HepG2 (cell line): ENCODE measurements around the gene HLF. TPM values are rescaled to one million over a fixed set of nuclear protein-coding genes. Genes with fewer than 3 reads are reported as not detected.

ENCODE experiments used
- DR1 ChIP-seq: sonication (generic); formaldehyde crosslinking; IDR thresholded peaks from 2 replicates; pipeline ENCODE4 v1.8.0; 2021; ENCODE audit warnings: mild to moderate bottlenecking, missing genetic modification reagents, inconsistent platforms
- FLYWCH1 ChIP-seq: sonication (generic); formaldehyde crosslinking; IDR thresholded peaks from 2 replicates; pipeline ENCODE4 v1.8.1; 2023; ENCODE audit warnings: mild to moderate bottlenecking, missing genetic modification reagents
- FOXC1 ChIP-seq: sonication (generic); formaldehyde crosslinking; IDR thresholded peaks from 2 replicates; pipeline ENCODE4 v1.8.0; 2022; ENCODE audit warnings: mild to moderate bottlenecking, missing genetic modification reagents, borderline replicate concordance
- FOXJ3 ChIP-seq: sonication (generic); formaldehyde crosslinking; IDR thresholded peaks from 2 replicates; pipeline ENCODE4 v1.4.0; 2020; ENCODE audit warnings: missing genetic modification reagents, mild to moderate bottlenecking, borderline replicate concordance
- FOXP4 ChIP-seq: sonication (generic); formaldehyde crosslinking; IDR thresholded peaks from 2 replicates; pipeline ENCODE4 v1.4.0; 2020; ENCODE audit warnings: missing genetic modification reagents
- ISL2 ChIP-seq: sonication (generic); formaldehyde crosslinking; IDR thresholded peaks from 2 replicates; pipeline ENCODE4 v1.5.0; 2020; ENCODE audit warnings: missing genetic modification reagents
- KAT2B ChIP-seq: fragments of 150-350 bp; IDR thresholded peaks from 2 replicates; pipeline ENCODE4 v1.6.1; 2014; ENCODE audit warnings: low read depth, low read length, borderline replicate concordance
- MIXL1 ChIP-seq: IDR thresholded peaks from 2 replicates; pipeline ENCODE4 v1.6.1; 2016
- MLLT10 ChIP-seq: sonication (generic); formaldehyde crosslinking; IDR thresholded peaks from 2 replicates; pipeline ENCODE4 v1.4.0; 2020; ENCODE audit warnings: missing genetic modification reagents
- MTA1 ChIP-seq: sonication (generic); formaldehyde crosslinking; IDR thresholded peaks from 2 replicates; pipeline ENCODE4 v1.4.0; 2020; ENCODE audit warnings: missing genetic modification reagents, mild to moderate bottlenecking, borderline replicate concordance
- NR2C2 ChIP-seq: sonication (generic); formaldehyde crosslinking; IDR thresholded peaks from 2 replicates; pipeline ENCODE4 v1.4.0; 2020; ENCODE audit warnings: missing genetic modification reagents, mild to moderate bottlenecking, moderate library complexity, borderline replicate concordance
- NR2F1 ChIP-seq, 2 experiments: fragments of 450-650 bp in 1 of 2; formaldehyde crosslinking in 1 of 2; IDR thresholded peaks; 2 replicates each; pipeline versions ENCODE4 v1.5.0 to v1.6.1; 2016 to 2020; ENCODE audit warnings: mild to moderate bottlenecking in 1 of 2, missing compliant biosample characterization in 1 of 2, missing genetic modification reagents in 1 of 2, moderate library complexity in 1 of 2
- RXRA ChIP-seq: sonication (generic); formaldehyde crosslinking; IDR thresholded peaks from 2 replicates; pipeline ENCODE4 v1.5.1; 2020; ENCODE audit warnings: missing genetic modification reagents
- SOX5 ChIP-seq: IDR thresholded peaks from 2 replicates; pipeline ENCODE4 v1.6.1; 2016; ENCODE audit warnings: borderline replicate concordance
- ZNF30 ChIP-seq: sonication (generic); formaldehyde crosslinking; IDR thresholded peaks from 2 replicates; pipeline ENCODE4 v1.5.0; 2020; ENCODE audit warnings: mild to moderate bottlenecking, missing genetic modification reagents
- ZNF333 ChIP-seq: sonication (generic); formaldehyde crosslinking; IDR thresholded peaks from 2 replicates; pipeline ENCODE4 v1.4.0; 2020; ENCODE audit warnings: mild to moderate bottlenecking, missing genetic modification reagents, borderline replicate concordance
- ZNF350 ChIP-seq: sonication (generic); formaldehyde crosslinking; IDR thresholded peaks from 2 replicates; pipeline ENCODE4 v1.4.0; 2020; ENCODE audit warnings: mild to moderate bottlenecking, low read depth, missing genetic modification reagents, borderline replicate concordance
- ZNF558 ChIP-seq: sonication (generic); formaldehyde crosslinking; IDR thresholded peaks from 2 replicates; pipeline ENCODE4 v1.9.0; 2022; ENCODE audit warnings: mild to moderate bottlenecking, missing genetic modification reagents, borderline replicate concordance
- ZNF709 ChIP-seq: sonication (generic); formaldehyde crosslinking; IDR thresholded peaks from 2 replicates; pipeline ENCODE4 v1.5.0; 2020; ENCODE audit warnings: mild to moderate bottlenecking, missing genetic modification reagents
- ZNF772 ChIP-seq: sonication (generic); formaldehyde crosslinking; IDR thresholded peaks from 2 replicates; pipeline ENCODE4 v1.5.0; 2020; ENCODE audit warnings: mild to moderate bottlenecking, missing genetic modification reagents
- ZSCAN25 ChIP-seq: sonication (generic); formaldehyde crosslinking; IDR thresholded peaks from 2 replicates; pipeline ENCODE4 v1.8.0; 2022; ENCODE audit warnings: mild to moderate bottlenecking, missing genetic modification reagents
- polyA plus RNA-seq, 8 experiments: library from polyadenylated mRNA; depleted of rRNA in 3 of 8; stranded (reverse) in 7 of 8; unstranded in 1 of 8; fragments of >200 nt; fragmentation: Illumina TruSeq in 4 of 8; extraction: Trizol in 4 of 8; gene quantifications; 2 replicates each; pipeline versions ENCODE4 v1.2.1 to v1.2.3, GENCODE V29; 2011 to 2016; ENCODE audit warnings: low read depth in 4 of 8, missing spikeins in 1 of 8, mixed read lengths in 1 of 8; ENCODE audit not compliant: insufficient read depth in 1 of 8
- total RNA-seq, 5 experiments: library from RNA; depleted of rRNA; stranded (reverse); fragments of >200 nt; fragmentation: Illumina TruSeq; extraction: Trizol; gene quantifications; 2 replicates each; pipeline ENCODE4 v1.2.3, GENCODE V29; 2016; ENCODE audit warnings: low read depth in 1 of 5
- TF ChIP-seq, protein P1 (sequence below): sonication (generic); formaldehyde crosslinking; conservative IDR thresholded peaks from 2 replicates; pipeline ENCODE4 v1.5.0; 2020; ENCODE audit warnings: missing genetic modification reagents
- TF ChIP-seq, protein P2 (sequence below), 2 experiments: fragments of 450-650 bp in 1 of 2; sonication (generic) in 1 of 2; formaldehyde crosslinking; IDR thresholded peaks; 2 replicates each; pipeline versions ENCODE4 v1.5.0 to v1.8.0; 2020 to 2022; ENCODE audit warnings: mild to moderate bottlenecking in 1 of 2, missing genetic modification reagents in 1 of 2

The HLF gene
- total and polyA plus RNA-seq, 2 of the 13 experiments (the other 11 are each of a cell fraction or from before 2014, with no cell fraction given), result 202 to 346 TPM

- no peak; the same call in none of the 2 replicates for TF ChIP-seq FOXP4
- no peak for TF ChIP-seq KAT2B
- TF ChIP-seq ZNF709 (CRISPR knock-in tag), result no peak
- no peak for TF ChIP-seq FLYWCH1 (CRISPR knock-in tag)
- TF ChIP-seq NR2F1 (CRISPR knock-in tag; IDR thresholded peaks at IDR 0.05), result no peak
- TF ChIP-seq ZNF558, result no peak
- peak; percentile 31; the same call in 1 of the 2 replicates for TF ChIP-seq RXRA
- no peak for TF ChIP-seq FOXJ3 (CRISPR knock-in tag)
- no peak for TF ChIP-seq ZNF30 (CRISPR knock-in tag)
- peak; percentile 83 for TF ChIP-seq ZNF350 (CRISPR knock-in tag)
- TF ChIP-seq, protein P1, sequence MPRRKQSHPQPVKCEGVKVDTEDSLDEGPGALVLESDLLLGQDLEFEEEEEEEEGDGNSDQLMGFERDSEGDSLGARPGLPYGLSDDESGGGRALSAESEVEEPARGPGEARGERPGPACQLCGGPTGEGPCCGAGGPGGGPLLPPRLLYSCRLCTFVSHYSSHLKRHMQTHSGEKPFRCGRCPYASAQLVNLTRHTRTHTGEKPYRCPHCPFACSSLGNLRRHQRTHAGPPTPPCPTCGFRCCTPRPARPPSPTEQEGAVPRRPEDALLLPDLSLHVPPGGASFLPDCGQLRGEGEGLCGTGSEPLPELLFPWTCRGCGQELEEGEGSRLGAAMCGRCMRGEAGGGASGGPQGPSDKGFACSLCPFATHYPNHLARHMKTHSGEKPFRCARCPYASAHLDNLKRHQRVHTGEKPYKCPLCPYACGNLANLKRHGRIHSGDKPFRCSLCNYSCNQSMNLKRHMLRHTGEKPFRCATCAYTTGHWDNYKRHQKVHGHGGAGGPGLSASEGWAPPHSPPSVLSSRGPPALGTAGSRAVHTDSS (CRISPR knock-in tag), result no peak
- TF ChIP-seq ZNF772 (CRISPR knock-in tag), result peak; percentile 42
- TF ChIP-seq NR2C2 (CRISPR knock-in tag), result no peak; the same call in 1 of the 2 replicates
- peak; percentile 61 for TF ChIP-seq ISL2
- TF ChIP-seq, protein P2, sequence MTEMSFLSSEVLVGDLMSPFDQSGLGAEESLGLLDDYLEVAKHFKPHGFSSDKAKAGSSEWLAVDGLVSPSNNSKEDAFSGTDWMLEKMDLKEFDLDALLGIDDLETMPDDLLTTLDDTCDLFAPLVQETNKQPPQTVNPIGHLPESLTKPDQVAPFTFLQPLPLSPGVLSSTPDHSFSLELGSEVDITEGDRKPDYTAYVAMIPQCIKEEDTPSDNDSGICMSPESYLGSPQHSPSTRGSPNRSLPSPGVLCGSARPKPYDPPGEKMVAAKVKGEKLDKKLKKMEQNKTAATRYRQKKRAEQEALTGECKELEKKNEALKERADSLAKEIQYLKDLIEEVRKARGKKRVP (CRISPR knock-in tag; IDR thresholded peaks at IDR 0.05), result peak in 1 of 2 experiments; percentile 48; a peak in 1 of 4 replicates
- TF ChIP-seq DR1 (CRISPR knock-in tag), result no peak
- no peak for TF ChIP-seq MTA1
- TF ChIP-seq ZNF333, result no peak
- peak; percentile 90; the same call in 1 of the 2 replicates for TF ChIP-seq MLLT10
- no peak for TF ChIP-seq MIXL1 (CRISPR knock-in tag)
- TF ChIP-seq FOXC1 (CRISPR knock-in tag), result 0 out of 2 replicates have a peak, but pooled peaks have one; percentile 33
- no peak for TF ChIP-seq SOX5
- peak; percentile 6; the same call in 1 of the 2 replicates for TF ChIP-seq ZSCAN25 (CRISPR knock-in tag)
These were observed 1.5 kb downstream of the HLF start (continued) for GRCh38 chr17:55266051-55266957.
